ENCODE data around the gene KLF13.
"Not testable (repeated sequence)": the region's sequence is repeated elsewhere in the genome, so short reads cannot be mapped to it uniquely, and the experiment has no call there.

KLF13 gene

GRCh38 chr15:31345606-31346366 lies 19.2 kb downstream of the KLF13 start:
- DNase-seq (ENCODE audit: low read depth in 3 of 3), result no peak

- DNase-seq (ENCODE audit: low read depth in 3 of 3), result no peak
Measured at GRCh38 chr15:31346367-31347066, 19.9 kb downstream of the KLF13 start.

GRCh38 chr15:31347067-31347975 lies 20.7 kb downstream of the KLF13 start:
- DNase-seq (ENCODE audit: low read depth in 3 of 3), result peak in 1 of 3 donors; percentile 82

GRCh38 chr15:31347981-31348803 lies 21.6 kb downstream of the KLF13 start:
- no peak for DNase-seq (ENCODE audit: low read depth in 3 of 3)

- DNase-seq (ENCODE audit: low read depth in 3 of 3), result no peak
Measured at GRCh38 chr15:31349233-31350141, 22.9 kb downstream of the KLF13 start.

- DNase-seq (ENCODE audit: low read depth in 3 of 3), result no peak
Measured at GRCh38 chr15:31350771-31351170, 24.1 kb downstream of the KLF13 start.

GRCh38 chr15:31352339-31352751 lies 25.7 kb downstream of the KLF13 start:
- no peak for DNase-seq (ENCODE audit: low read depth in 3 of 3)

GRCh38 chr15:31352911-31353811 lies 26.5 kb downstream of the KLF13 start:
- DNase-seq (ENCODE audit: low read depth in 3 of 3), result no peak

GRCh38 chr15:31353931-31354330 lies 27.3 kb downstream of the KLF13 start:
- DNase-seq (ENCODE audit: low read depth in 3 of 3), result no peak

- not testable (repeated sequence) for DNase-seq (ENCODE audit: low read depth in 3 of 3)
Measured at GRCh38 chr15:31356097-31356496, 29.5 kb downstream of the KLF13 start.

GRCh38 chr15:31357148-31357547 lies 30.5 kb downstream of the KLF13 start:
- DNase-seq (ENCODE audit: low read depth in 3 of 3), result no peak

- no peak for DNase-seq (ENCODE audit: low read depth in 3 of 3)
Measured at GRCh38 chr15:31358163-31358562, 31.5 kb downstream of the KLF13 start.

- no peak for DNase-seq (ENCODE audit: low read depth in 3 of 3)
Measured at GRCh38 chr15:31358957-31359701, 32.5 kb downstream of the KLF13 start.

- DNase-seq (ENCODE audit: low read depth in 3 of 3), result no peak
Measured at GRCh38 chr15:31359702-31360111, 33.1 kb downstream of the KLF13 start.

- no peak for DNase-seq (ENCODE audit: low read depth in 3 of 3)
Measured at GRCh38 chr15:31360158-31360561, 33.5 kb downstream of the KLF13 start.

- no peak for DNase-seq (ENCODE audit: low read depth in 3 of 3)
Measured at GRCh38 chr15:31360843-31361763, 34.5 kb downstream of the KLF13 start.

- no peak for DNase-seq (ENCODE audit: low read depth in 3 of 3)
Measured at GRCh38 chr15:31361764-31362515, 35.3 kb downstream of the KLF13 start.

All from stimulated activated CD4-positive, alpha-beta T cell treated with anti-CD3 and anti-CD28 coated beads, TNF-alpha, amount 100 ng/mL, for 48 hours (primary cell).